ENCODE results near the gene COL20A1. TPM values are rescaled to one million over a fixed set of nuclear protein-coding genes. Genes with fewer than 3 reads are reported as not detected.
"Not testable (repeated sequence)": the region's sequence is repeated elsewhere in the genome, so short reads cannot be mapped to it uniquely, and the experiment has no call there.

The COL20A1 gene
- total RNA-seq, 4 donors from 2014 or later: 0.32 TPM; not detected in 3

DNA sequence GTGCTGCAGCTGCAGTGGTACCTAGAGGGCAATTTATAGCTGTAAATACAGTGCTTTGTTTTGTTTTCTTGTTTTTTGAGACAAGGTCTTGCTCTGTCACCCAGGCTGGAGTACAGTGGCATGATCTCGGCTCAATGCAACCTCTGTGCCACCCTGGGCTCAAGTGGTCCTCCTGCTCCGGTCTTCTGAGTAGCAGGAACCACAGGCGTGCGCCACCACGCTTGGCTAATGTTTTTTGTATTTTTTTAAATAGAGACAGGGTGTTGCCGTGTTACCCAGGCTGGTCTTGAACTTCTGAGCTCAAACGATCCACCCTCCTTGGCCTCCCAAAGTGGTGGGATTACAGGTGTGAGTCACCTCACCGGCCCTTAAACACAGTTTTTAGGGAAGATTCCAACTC is 41.4 kb downstream of the COL20A1 start:
- no peak for DNase-seq (ENCODE audit: extremely low spot score)
- 77% methylated on average over 8 of the region's 8 CpGs for WGBS
- peaks cover 0 to 7% (median 0%) of the 10 kb centered on the region in 4 donors for H3K9me3 ChIP-seq
- H3K4me1 ChIP-seq: no peaks in the 10 kb centered on the region
- intact Hi-C loops (cut with DNase I): no loop called here
- H3K4me3 ChIP-seq: no peak overlapping the region
- no peaks in the 10 kb centered on the region for H3K36me3 ChIP-seq
- H3K27me3 ChIP-seq: peaks cover 0 to 95% (median 3%) of the 10 kb centered on the region in 4 donors
- H3K27ac ChIP-seq (replicated peaks in 1 of 4): no peak overlapping the region
- TF ChIP-seq POLR2AphosphoS5 (IDR thresholded peaks at IDR 0.05): no peak
- no peak for TF ChIP-seq POLR2A (IDR thresholded peaks at IDR 0.05; ENCODE audit: low read depth)
- TF ChIP-seq, protein P1, sequence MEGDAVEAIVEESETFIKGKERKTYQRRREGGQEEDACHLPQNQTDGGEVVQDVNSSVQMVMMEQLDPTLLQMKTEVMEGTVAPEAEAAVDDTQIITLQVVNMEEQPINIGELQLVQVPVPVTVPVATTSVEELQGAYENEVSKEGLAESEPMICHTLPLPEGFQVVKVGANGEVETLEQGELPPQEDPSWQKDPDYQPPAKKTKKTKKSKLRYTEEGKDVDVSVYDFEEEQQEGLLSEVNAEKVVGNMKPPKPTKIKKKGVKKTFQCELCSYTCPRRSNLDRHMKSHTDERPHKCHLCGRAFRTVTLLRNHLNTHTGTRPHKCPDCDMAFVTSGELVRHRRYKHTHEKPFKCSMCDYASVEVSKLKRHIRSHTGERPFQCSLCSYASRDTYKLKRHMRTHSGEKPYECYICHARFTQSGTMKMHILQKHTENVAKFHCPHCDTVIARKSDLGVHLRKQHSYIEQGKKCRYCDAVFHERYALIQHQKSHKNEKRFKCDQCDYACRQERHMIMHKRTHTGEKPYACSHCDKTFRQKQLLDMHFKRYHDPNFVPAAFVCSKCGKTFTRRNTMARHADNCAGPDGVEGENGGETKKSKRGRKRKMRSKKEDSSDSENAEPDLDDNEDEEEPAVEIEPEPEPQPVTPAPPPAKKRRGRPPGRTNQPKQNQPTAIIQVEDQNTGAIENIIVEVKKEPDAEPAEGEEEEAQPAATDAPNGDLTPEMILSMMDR (IDR thresholded peaks at IDR 0.05): no peak
- no peak for TF ChIP-seq EP300 (IDR thresholded peaks at IDR 0.05)

- H3K9me3 ChIP-seq; intact Hi-C loops (cut with DNase I); H3K4me1 ChIP-seq; H3K36me3 ChIP-seq; DNase-seq (ENCODE audit: extremely low spot score); H3K27ac ChIP-seq (replicated peaks in 1 of 4); H3K4me3 ChIP-seq: not testable (repeated sequence)
- 92% methylated on average over 7 of the region's 9 CpGs for WGBS
- peaks cover 0 to 88% (median 3%) of the 10 kb centered on the region in 4 donors for H3K27me3 ChIP-seq
Observed at GRCh38 chr20:63335060-63335459, 42.1 kb downstream of the COL20A1 start.

DNA sequence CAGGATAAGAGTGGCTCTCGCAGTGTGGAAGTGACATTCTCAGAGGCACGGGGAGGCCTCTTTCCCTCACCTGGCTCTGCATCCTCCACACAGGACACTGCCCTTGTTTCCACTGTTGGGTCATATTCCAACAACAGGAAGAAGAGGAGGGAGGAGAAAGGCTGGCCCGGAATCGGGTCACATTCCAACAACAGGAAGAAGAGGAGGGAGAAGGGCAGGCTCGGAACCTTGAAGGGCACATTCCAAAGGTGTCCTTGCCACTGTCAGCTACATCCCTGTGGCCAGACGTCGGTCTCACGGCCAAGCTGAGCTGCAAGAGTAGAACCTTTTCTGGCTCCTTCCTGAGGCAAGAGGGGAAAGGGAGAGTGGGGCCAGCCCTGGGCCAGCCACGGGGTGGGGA is 42.7 kb downstream of the COL20A1 start:
- Histone ChIP-seq H3K4me1 (no peaks in the 10 kb centered on the region), H3K27ac (replicated peaks in 1 of 4) (no peak overlapping the region), H3K27me3 (peaks cover 0 to 85% (median 3%) of the 10 kb centered on the region in 4 donors), H3K36me3 (no peaks in the 10 kb centered on the region), H3K9me3 (peaks cover 0 to 7% (median 0%) of the 10 kb centered on the region in 4 donors), H3K4me3 (no peak overlapping the region)
- 47% methylated on average over 8 of the region's 9 CpGs for WGBS
- DNase-seq (ENCODE audit: extremely low spot score): no peak
- TF ChIP-seq EP300 (IDR thresholded peaks at IDR 0.05): no peak
- TF ChIP-seq POLR2AphosphoS5 (IDR thresholded peaks at IDR 0.05): no peak
- TF ChIP-seq, protein P1 (IDR thresholded peaks at IDR 0.05): no peak
- no peak for TF ChIP-seq POLR2A (IDR thresholded peaks at IDR 0.05; ENCODE audit: low read depth)
- intact Hi-C loops (cut with DNase I): no loop called here

GRCh38 chr20:63336232-63336752 is 43.3 kb downstream of the COL20A1 start:
- peaks cover 0 to 82% (median 3%) of the 10 kb centered on the region in 4 donors for H3K27me3 ChIP-seq
- TF ChIP-seq EP300 (IDR thresholded peaks at IDR 0.05) (no peak), POLR2AphosphoS5 (IDR thresholded peaks at IDR 0.05) (no peak), POLR2A (IDR thresholded peaks at IDR 0.05; ENCODE audit: low read depth) (no peak)
- TF ChIP-seq, protein P1 (IDR thresholded peaks at IDR 0.05): no peak
- H3K4me1 ChIP-seq: no peaks in the 10 kb centered on the region
- no peaks in the 10 kb centered on the region for H3K36me3 ChIP-seq
- peaks cover 0 to 7% (median 0%) of the 10 kb centered on the region in 4 donors for H3K9me3 ChIP-seq
- H3K4me3 ChIP-seq: no peak overlapping the region
- WGBS: 96% methylated on average over 29 of the region's 29 CpGs
- no peak for DNase-seq (ENCODE audit: extremely low spot score)
- intact Hi-C loops (cut with DNase I): no loop called here
- no peak overlapping the region for H3K27ac ChIP-seq (replicated peaks in 1 of 4)

DNA sequence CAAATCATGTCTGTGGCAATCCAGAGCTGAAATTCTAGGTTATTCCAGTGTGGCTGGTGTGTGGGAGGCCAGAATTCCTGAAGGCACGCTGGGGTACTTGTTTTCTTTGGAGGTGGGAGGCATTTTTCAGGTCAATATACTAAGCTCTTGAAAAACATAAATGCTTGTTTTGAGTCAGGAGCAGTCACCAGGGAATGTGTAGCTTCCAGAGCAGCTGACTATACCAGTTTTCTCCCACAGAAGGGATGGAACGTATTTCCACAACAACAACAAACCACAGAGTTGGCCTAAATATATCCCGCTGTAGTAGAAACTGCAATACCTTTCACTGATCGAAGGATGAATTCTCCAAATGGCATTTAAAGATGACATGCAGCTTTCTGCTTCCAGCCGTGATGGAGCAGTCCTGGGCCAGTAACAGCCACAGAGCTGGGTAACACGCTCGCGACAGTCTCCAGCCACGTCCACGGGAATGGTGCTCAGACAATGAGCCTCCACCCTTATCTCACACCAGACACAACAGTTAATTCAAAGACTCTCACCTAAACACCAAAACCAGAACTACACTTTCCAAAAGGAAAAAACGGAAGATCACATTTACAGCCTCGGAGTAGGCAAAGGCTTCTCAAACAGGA is 44.9 kb downstream of the COL20A1 start:
- no peaks in the 10 kb centered on the region for H3K36me3 ChIP-seq
- no peak for DNase-seq (ENCODE audit: extremely low spot score)
- no peak overlapping the region for H3K4me3 ChIP-seq
- TF ChIP-seq, protein P1 (IDR thresholded peaks at IDR 0.05): no peak
- TF ChIP-seq POLR2A (IDR thresholded peaks at IDR 0.05; ENCODE audit: low read depth): no peak
- TF ChIP-seq EP300 (IDR thresholded peaks at IDR 0.05): no peak
- no peak for TF ChIP-seq POLR2AphosphoS5 (IDR thresholded peaks at IDR 0.05)
- 70% methylated on average over 12 of the region's 12 CpGs for WGBS
- H3K27me3 ChIP-seq: peaks cover 0 to 72% (median 3%) of the 10 kb centered on the region in 4 donors
- no peaks in the 10 kb centered on the region for H3K4me1 ChIP-seq
- intact Hi-C loops (cut with DNase I): no loop called here
- H3K9me3 ChIP-seq: no peaks in the 10 kb centered on the region
- H3K27ac ChIP-seq (replicated peaks in 1 of 4): no peak overlapping the region

- H3K4me3 ChIP-seq; H3K27ac ChIP-seq (replicated peaks in 1 of 4); H3K4me1 ChIP-seq; intact Hi-C loops (cut with DNase I); DNase-seq (ENCODE audit: extremely low spot score); H3K9me3 ChIP-seq; H3K36me3 ChIP-seq: not testable (repeated sequence)
- peaks cover 0 to 71% (median 3%) of the 10 kb centered on the region in 4 donors for H3K27me3 ChIP-seq
- 72% methylated on average over 14 of the region's 14 CpGs for WGBS
Observed at GRCh38 chr20:63339154-63340094, 46.4 kb downstream of the COL20A1 start.

DNA sequence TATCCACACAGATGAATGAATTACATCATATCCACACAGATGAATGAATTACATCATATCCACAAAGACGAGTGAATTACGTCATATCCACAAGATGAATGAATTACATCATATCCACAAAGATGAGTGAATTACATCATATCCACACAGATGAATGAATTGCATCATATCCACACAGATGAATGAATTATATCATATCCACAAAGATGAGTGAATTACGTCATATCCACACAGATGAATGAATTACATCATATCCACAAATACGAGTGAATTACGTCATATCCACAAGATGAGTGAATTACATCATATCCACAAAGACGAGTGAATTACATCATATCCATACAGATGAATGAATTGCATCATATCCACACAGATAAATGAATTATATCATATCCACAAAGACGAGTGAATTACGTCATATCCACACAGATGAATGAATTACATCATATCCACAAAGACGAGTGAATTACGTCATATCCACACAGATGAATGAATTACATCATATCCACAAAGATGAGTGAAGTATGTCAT is 47.2 kb downstream of the COL20A1 start:
- WGBS: 73% methylated on average over 10 of the region's 10 CpGs

More for the DNA sequence above, 47.2 kb downstream of the COL20A1 start:
- H3K9me3 ChIP-seq; DNase-seq (ENCODE audit: extremely low spot score); H3K36me3 ChIP-seq; H3K4me3 ChIP-seq; intact Hi-C loops (cut with DNase I); H3K27ac ChIP-seq (replicated peaks in 1 of 4): not testable (repeated sequence)
- Histone ChIP-seq H3K4me1 (peaks cover 4 to 13% (median 6%) of the 10 kb centered on the region in 4 donors), H3K27me3 (peaks cover 0 to 71% (median 3%) of the 10 kb centered on the region in 4 donors)

All from esophagus muscularis mucosa (tissue), 4 donors.